ENCODE measurements around the gene SPTBN5.

The SPTBN5 gene

DNA sequence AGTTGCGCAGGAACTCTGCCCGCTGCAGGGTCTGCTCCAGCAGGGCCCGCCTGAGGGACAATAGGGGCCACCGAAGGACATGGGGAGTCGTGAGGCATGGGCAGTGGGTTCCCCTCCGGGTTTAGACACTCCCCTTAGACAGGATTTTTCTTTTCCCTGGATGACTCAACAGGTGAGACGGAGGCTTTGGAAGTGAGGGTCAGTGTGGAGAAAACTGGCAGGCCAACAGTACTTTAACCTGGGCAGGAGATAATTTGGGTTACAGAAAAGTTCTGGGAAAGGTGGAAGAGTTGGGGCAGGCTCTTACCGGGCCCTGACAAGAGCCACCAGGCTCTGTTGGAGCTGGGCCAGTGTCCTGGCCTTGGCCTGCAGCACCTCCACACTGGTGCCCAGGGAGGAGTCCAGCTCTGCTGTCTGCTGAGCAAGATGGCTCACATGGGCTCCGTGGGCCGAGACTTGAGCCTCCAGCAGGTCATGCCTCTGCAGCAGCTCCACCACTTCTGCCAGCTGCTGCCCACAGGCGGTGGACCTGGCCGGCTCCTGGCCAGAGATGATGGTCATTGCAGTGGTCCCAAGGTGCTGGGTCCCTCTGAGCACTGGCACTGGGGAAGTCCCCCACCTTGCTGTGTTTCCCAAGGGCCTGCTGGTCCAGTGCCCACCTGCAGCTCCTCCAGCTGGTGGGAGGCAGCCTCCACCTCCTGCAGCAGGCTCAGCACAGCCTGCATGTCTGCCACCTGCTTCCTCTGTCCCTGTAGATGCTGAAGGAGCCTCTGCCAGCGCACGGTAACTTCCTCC is 11.0 kb downstream of the SPTBN5 start:
- no peak for DNase-seq

DNA sequence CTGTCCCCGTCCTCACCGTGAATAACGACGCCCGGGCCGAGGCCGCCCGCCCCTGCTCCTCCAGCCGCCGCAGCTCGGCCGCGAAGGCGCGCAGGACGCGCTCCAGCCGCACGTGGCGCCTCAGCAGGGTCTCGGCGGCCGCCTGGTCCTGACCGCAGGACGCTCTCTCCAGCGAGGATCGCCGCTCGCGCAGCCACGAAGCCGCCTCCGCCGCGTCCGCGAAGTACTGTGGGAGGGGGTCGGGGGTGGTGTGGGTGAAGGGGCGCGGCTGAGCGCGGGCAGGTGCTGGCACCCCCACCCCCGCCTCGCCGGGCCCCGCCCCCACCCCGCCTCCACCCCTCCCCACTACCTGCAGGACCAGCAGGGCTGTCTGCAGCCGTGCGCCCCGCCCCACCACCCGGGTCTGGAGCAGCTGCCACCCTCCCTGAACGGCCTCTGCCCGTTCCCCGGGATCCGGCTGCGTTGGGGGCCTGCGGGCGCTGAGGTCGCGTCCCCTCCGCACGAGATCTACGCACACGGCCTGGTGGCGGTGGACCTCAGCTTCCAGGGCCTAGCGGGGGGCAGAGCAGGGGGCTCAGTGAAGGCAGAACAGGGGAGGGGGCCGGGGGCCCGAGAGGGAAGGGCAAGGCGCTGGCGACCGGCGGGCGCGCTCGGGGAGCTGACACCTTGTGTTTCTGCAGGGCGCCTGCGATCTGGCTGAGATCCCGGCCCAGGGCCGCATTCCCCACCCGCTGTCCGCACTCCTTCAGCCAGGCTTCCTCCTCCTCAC is 11.7 kb downstream of the SPTBN5 start:
- DNase-seq, result no peak

GRCh38 chr15:41881550-41881919 is 12.3 kb downstream of the SPTBN5 start:
- no peak for DNase-seq

- no peak for DNase-seq
Observed at GRCh38 chr15:41881086-41881485, 12.8 kb downstream of the SPTBN5 start.

- no peak for DNase-seq
Observed at GRCh38 chr15:41880156-41880877, 13.5 kb downstream of the SPTBN5 start.

DNA sequence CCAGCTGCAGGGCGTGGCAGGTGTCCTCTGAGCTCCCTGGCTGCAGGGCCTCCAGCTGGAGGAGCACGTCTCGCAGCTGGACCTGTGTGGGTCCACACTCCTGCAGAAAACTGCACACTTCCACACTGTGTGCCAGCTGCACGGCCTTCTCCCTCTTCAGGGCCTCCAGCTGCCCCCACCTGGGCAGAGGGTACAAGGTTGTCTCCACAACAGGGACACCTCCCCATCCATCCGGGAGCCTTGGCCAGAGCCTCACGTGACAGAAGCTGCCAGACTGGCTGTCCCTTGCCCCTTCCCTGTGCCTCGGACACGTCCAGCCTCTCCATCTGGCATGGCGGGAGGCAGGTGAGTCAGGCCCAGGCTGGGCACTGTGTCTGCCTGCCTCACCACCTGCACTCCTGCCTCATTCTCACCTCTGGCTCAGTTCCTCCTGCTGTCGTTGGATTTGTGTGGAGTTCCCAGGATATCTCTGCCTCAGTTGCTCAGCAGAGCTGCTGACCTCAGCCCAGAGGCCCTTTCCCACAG is 14.5 kb downstream of the SPTBN5 start:
- no peak for DNase-seq

GRCh38 chr15:41878355-41878699 is 15.5 kb downstream of the SPTBN5 start:
- DNase-seq, result no peak

DNA sequence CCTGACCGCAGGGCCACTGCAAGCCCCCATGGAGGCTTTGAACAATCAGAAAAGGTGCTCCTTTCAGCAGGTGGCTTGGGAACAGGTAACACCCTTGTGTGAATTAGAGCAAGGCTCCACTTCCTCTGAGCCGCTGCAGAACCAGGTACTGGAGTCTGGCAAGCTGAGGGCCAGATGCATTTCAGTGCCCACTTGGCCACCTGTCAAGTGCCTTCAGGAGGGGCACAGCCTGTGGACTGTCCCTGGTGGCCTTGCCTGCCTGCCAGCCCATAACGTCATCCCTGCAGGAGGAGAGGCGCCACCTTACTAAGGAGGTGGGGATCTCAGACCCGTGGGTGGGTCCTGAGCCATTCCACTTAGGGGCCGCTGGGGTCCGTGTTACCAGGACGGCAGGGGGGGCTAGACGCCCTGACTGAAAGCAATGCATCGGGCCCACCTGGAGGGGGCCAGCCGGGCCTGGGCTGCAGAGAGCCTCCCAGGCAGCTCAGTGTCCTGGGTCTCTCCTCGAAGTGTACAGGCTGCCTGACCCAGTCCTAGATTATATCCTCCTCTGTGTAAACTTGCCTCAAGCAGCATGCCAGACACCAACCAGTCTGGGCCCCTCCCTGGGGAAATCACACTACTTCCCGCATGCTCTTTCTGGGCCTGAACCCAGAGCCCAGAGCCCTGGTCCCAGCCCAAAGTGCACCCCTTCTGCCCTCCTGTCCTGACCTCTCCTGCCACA is 16.1 kb downstream of the SPTBN5 start:
- no peak for DNase-seq

DNA sequence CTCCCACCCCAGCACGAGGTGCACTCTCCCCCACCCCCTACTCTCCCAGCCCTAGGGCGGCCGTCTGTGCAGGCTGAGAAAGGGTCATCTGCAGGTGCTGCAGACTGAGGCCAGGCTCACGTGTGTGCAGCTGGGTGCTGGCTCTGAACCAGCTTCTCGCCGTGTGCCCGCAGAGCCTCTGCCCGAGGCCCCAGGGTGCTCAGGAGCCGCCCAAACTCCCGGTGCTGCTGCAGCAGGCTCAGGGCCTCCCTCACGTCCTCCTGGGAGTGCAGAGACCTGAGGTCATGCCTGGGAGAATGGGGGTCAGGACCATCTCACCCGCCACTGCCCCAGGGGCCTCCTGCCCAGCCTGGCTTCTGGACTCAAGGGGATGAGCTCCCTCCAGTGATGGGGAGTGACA is 17.2 kb downstream of the SPTBN5 start:
- no peak for DNase-seq

- no peak for DNase-seq
Observed at GRCh38 chr15:41876007-41876406, 17.8 kb downstream of the SPTBN5 start.

GRCh38 chr15:41874736-41875135 is 19.1 kb downstream of the SPTBN5 start:
- DNase-seq, result no peak

- no peak for DNase-seq
Observed at GRCh38 chr15:41873711-41874110, 20.1 kb downstream of the SPTBN5 start.

- no peak for DNase-seq
Observed at GRCh38 chr15:41872166-41872747, 21.6 kb downstream of the SPTBN5 start.

- DNase-seq, result no peak
Observed at GRCh38 chr15:41871175-41871905, 22.5 kb downstream of the SPTBN5 start.

DNA sequence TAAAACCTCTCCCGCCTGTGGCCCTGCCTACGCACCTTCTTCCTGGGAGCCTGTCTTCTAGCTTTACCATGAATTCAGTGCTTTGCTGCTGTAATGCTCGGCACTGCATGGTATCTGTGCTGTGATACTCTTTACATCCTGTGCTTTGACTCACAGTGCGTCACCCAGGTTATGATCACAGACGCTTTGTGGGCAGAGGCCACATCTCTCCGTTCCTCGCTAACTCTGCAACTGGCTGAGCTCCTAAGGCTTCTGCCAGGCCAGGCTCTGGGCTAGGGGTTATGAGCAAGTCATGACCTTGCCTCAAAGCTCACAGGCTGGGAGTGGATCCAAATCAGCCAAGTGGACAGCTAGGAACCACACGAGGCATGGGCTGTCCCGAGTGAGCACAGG is 23.2 kb downstream of the SPTBN5 start:
- no peak for DNase-seq

- DNase-seq, result no peak
Observed at GRCh38 chr15:41869770-41870688, 23.8 kb downstream of the SPTBN5 start.

- no peak for DNase-seq
Observed at GRCh38 chr15:41868321-41868720, 25.5 kb downstream of the SPTBN5 start.

DNA sequence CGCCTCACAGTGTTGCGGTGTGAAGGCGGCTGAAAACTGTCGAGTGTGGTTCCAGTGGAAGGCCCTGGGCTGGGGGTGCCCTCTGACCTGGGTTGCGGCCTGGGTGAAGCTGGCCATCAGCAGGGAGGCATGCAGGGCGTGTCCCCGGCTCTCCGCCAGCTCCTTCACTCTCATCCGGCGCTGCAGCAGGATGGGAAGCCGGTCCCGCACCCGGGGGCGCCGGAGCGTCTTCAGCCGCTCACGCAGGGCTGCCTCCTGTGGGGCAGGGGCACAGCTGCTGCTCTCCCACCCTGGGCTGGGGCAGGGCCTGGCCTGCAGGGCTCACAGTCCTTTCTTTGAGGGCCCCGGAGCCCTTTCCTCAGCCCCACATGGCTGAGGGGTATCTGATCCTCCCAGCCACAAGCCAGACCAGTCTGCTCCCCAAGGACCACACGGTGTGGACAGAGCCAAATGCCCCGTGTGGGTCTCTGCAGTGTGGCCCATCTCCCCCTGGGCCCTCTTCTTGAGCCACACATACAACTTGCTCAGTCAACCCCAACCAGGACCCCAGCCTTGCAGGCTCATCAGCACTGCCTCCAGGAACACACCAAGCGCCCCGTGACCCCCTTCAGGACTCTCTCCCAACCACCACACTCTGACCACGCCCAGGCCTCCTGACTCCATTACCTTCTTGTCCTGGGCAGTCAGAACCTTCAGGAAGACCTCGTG is 26.8 kb downstream of the SPTBN5 start:
- DNase-seq, result no peak

- no peak for DNase-seq
Observed at GRCh38 chr15:41866263-41866703, 27.6 kb downstream of the SPTBN5 start.

- DNase-seq, result no peak
Observed at GRCh38 chr15:41865490-41866055, 28.3 kb downstream of the SPTBN5 start.

Data from amniotic stem cell (primary cell).